CD14-positive monocyte (primary cell): ENCODE measurements around the gene ITPRIP. TPM values are rescaled to one million over a fixed set of nuclear protein-coding genes. Genes with fewer than 3 reads are reported as not detected.
A peak's percentile ranks its signal among the peaks of the same experiment; 100 is the strongest.

Experiments used
- DNase-seq, 3 donors: peaks; one replicate each; pipeline ENCODE4 v3.0.0-alpha.2; 2011 to 2022
- H2AFZ ChIP-seq: 2 replicates; pipeline ENCODE4 v1.6.0; 2012; ENCODE audit warnings: mild to moderate bottlenecking, low read depth, low read length, inconsistent platforms; ENCODE audit not compliant: insufficient read depth, poor library complexity, severe bottlenecking
- H3K27ac ChIP-seq, 2 donors: 1 replicate in 1 of 2; 2 replicates in 1 of 2; pipeline ENCODE4 v1.5.1; 2012 to 2013; ENCODE audit warnings: low read length in 2 of 2, control low read depth in 1 of 2, inconsistent platforms in 1 of 2, low read depth in 1 of 2, mild to moderate bottlenecking in 1 of 2
- H3K27me3 ChIP-seq, 2 donors: one replicate each; pipeline versions ENCODE4 v1.6.0 to v1.6.1; 2011 to 2013; ENCODE audit warnings: low read length in 2 of 2; ENCODE audit not compliant: control insufficient read depth in 2 of 2, insufficient read depth in 2 of 2
- H3K36me3 ChIP-seq, 2 donors: replicated peaks in 1 of 2; 1 replicate in 1 of 2; 2 replicates in 1 of 2; pipeline versions ENCODE4 v1.5.1 to v1.6.1; 2012 to 2013; ENCODE audit warnings: low read length in 2 of 2, control low read depth in 1 of 2, inconsistent platforms in 1 of 2, mild to moderate bottlenecking in 1 of 2; ENCODE audit not compliant: insufficient read depth in 2 of 2, control insufficient read depth in 1 of 2
- H3K4me1 ChIP-seq, 2 donors: 1 replicate in 1 of 2; 2 replicates in 1 of 2; pipeline versions ENCODE4 v1.5.1 to v1.6.1; 2012 to 2013; ENCODE audit warnings: low read length in 2 of 2, control low read depth in 1 of 2, inconsistent platforms in 1 of 2, mild to moderate bottlenecking in 1 of 2, moderate library complexity in 1 of 2; ENCODE audit not compliant: insufficient read depth in 2 of 2, control insufficient read depth in 1 of 2
- H3K4me2 ChIP-seq: replicated peaks from 2 replicates; pipeline ENCODE3; 2012; ENCODE audit warnings: low read length, moderate library complexity, mild to moderate bottlenecking; ENCODE audit not compliant: poor library complexity, severe bottlenecking; ENCODE audit errors: extremely low read depth
- H3K4me3 ChIP-seq, 3 experiments: fragments of 200-600 bp in 1 of 3; sonication (generic) in 1 of 3; replicated peaks in 1 of 3; 1 replicate in 2 of 3; 2 replicates in 1 of 3; pipeline ENCODE4 v1.5.1; 2011 to 2013; ENCODE audit warnings: low read length in 3 of 3, mild to moderate bottlenecking in 3 of 3, control low read depth in 2 of 3, low read depth in 2 of 3, inconsistent platforms in 1 of 3, moderate library complexity in 1 of 3
- H3K79me2 ChIP-seq: 2 replicates; pipeline ENCODE4 v1.6.0; 2012; ENCODE audit warnings: mild to moderate bottlenecking, control low read depth, inconsistent platforms, low read length, moderate library complexity; ENCODE audit not compliant: insufficient read depth
- H3K9ac ChIP-seq: 2 replicates; pipeline ENCODE4 v1.6.0; 2017; ENCODE audit warnings: low read length, mild to moderate bottlenecking; ENCODE audit not compliant: insufficient read depth, poor library complexity, severe bottlenecking
- H3K9me3 ChIP-seq, 2 donors: replicated peaks in 1 of 2; 1 replicate in 1 of 2; 2 replicates in 1 of 2; pipeline versions ENCODE4 v1.5.1 to v1.6.1; 2012 to 2013; ENCODE audit warnings: low read length in 2 of 2, control low read depth in 1 of 2; ENCODE audit not compliant: control insufficient read depth in 1 of 2, insufficient read depth in 1 of 2
- H4K20me1 ChIP-seq: 2 replicates; pipeline ENCODE4 v1.6.0; 2012; ENCODE audit warnings: mild to moderate bottlenecking, low read length, control low read depth, moderate library complexity; ENCODE audit not compliant: insufficient read depth
- H3K27ac Mint-ChIP-seq, 7 donors: one replicate each; pipeline ENCODE4 v1.8.0; 2020; ENCODE audit warnings: mild to moderate bottlenecking in 7 of 7, mixed read lengths in 7 of 7, moderate library complexity in 6 of 7, inconsistent platforms in 2 of 7
- H3K27me3 Mint-ChIP-seq, 3 donors: one replicate each; pipeline ENCODE4 v1.8.0; 2021 to 2022; ENCODE audit warnings: low read depth in 3 of 3, mild to moderate bottlenecking in 3 of 3, mixed read lengths in 3 of 3, moderate library complexity in 3 of 3, inconsistent platforms in 1 of 3
- H3K36me3 Mint-ChIP-seq, 2 donors: one replicate each; pipeline ENCODE4 v1.8.0; 2020; ENCODE audit warnings: mixed read lengths in 2 of 2, inconsistent platforms in 1 of 2, mild to moderate bottlenecking in 1 of 2
- H3K4me1 Mint-ChIP-seq: one replicate; pipeline ENCODE4 v1.8.0; 2020; ENCODE audit warnings: mild to moderate bottlenecking, mixed read lengths
- H3K4me3 Mint-ChIP-seq, 2 donors: one replicate each; pipeline ENCODE4 v1.8.0; 2020; ENCODE audit warnings: mild to moderate bottlenecking in 2 of 2, mixed read lengths in 2 of 2, moderate library complexity in 1 of 2
- H3K9me3 Mint-ChIP-seq, 7 donors: one replicate each; pipeline ENCODE4 v1.8.0; 2020 to 2022; ENCODE audit warnings: mixed read lengths in 7 of 7, mild to moderate bottlenecking in 6 of 7, moderate library complexity in 6 of 7, inconsistent platforms in 2 of 7
- CTCF ChIP-seq: fragments of 200-600 bp; IDR thresholded peaks from one replicate; pipeline ENCODE4 v1.8.0; 2022; ENCODE audit warnings: antibody characterized with exemption, mild to moderate bottlenecking
- WGBS: methylation state at CpG from one replicate; pipeline ENCODE4 v1.1.5; 2013; ENCODE audit warnings: missing lambda C conversion rate; ENCODE audit not compliant: insufficient coverage; 5-methylcytosine and 5-hydroxymethylcytosine counted together
- intact Hi-C, 2 donors: fragments of 100-400 bp; cut with micrococcal nuclease; formaldehyde crosslinking; loops; one replicate each; pipeline versions ENCODE4 v1.15.0 to v1.15.1; 2023
- polyA plus RNA-seq, 3 donors: library from polyadenylated mRNA; depleted of rRNA in 1 of 3; unstranded in 2 of 3; stranded (reverse) in 1 of 3; fragments of 300-500 nt in 2 of 3; fragments of >200 nt in 1 of 3; fragmentation: Illumina TruSeq in 2 of 3; gene quantifications; 1 replicate in 2 of 3; 2 replicates in 1 of 3; pipeline ENCODE4 v1.2.3, GENCODE V29; 2012 to 2021
- small RNA-seq: library from RNA; depleted of rRNA; stranded (forward); fragments of <200 nt; gene quantifications from one replicate; pipeline ENCODE3, GENCODE V24; 2012; ENCODE audit warnings: low read depth; ENCODE audit not compliant: insufficient read length

Gene ITPRIP
- polyA plus RNA-seq, 3 donors: 27.5 to 76.6 (median 35.7) TPM

GRCh38 chr10:104260775-104261115 lies 77.5 kb downstream of the ITPRIP start:
- peak overlapping the region in 1 of 2 donors; percentile 81 for H3K27ac ChIP-seq
- Mint-ChIP-seq H3K4me1 (peaks cover 62% of the 10 kb centered on the region), H3K36me3 (peaks cover 79% of the 10 kb centered on the region in 2 donors), H3K9me3 (no peaks in the 10 kb centered on the region), H3K27ac (peak overlapping the region; percentile 80 to 94 (median 88)), H3K27me3 (no peaks in the 10 kb centered on the region), H3K4me3 (peak overlapping the region in 1 of 2 donors; percentile 18)
- DNase-seq: peak; percentile 49 to 81 (median 75)
- H3K27me3 ChIP-seq: no peaks in the 10 kb centered on the region
- H2AFZ ChIP-seq: no peak overlapping the region
- WGBS: 0% methylated on average over 1 of the region's 3 CpGs
- peaks cover 49 to 59% of the 10 kb centered on the region in 2 donors for H3K4me1 ChIP-seq
- intact Hi-C loops: loop anchor here in 1 of 2 donors (10.0 kb wide), 1 partner anchor 346 kb away; the partner anchor contains the start of gene STN1
- peaks cover 93% of the 10 kb centered on the region for H3K79me2 ChIP-seq
- H4K20me1 ChIP-seq: peaks cover 87% of the 10 kb centered on the region
- peak overlapping the region; percentile 17 for H3K4me2 ChIP-seq
- no peak for TF ChIP-seq CTCF
- H3K4me3 ChIP-seq: peak overlapping the region in 1 of 3 experiments; percentile 22
- H3K36me3 ChIP-seq: peaks cover 72 to 86% of the 10 kb centered on the region in 2 donors
- H3K9me3 ChIP-seq: no peaks in the 10 kb centered on the region
- peak overlapping the region; percentile 19 for H3K9ac ChIP-seq

GRCh38 chr10:104259999-104260774 lies 78.1 kb downstream of the ITPRIP start:
- H3K27me3 ChIP-seq: no peaks in the 10 kb centered on the region
- Mint-ChIP-seq H3K9me3 (no peaks in the 10 kb centered on the region), H3K27ac (peak overlapping the region; percentile 80 to 94 (median 88)), H3K27me3 (no peaks in the 10 kb centered on the region), H3K36me3 (peaks cover 73 to 75% of the 10 kb centered on the region in 2 donors), H3K4me3 (no peak overlapping the region), H3K4me1 (peaks cover 62% of the 10 kb centered on the region)
- no peak overlapping the region for H2AFZ ChIP-seq
- H3K4me2 ChIP-seq: peak overlapping the region; percentile 17
- WGBS: 100% methylated on average over 4 of the region's 6 CpGs
- no peak for TF ChIP-seq CTCF
- no peaks in the 10 kb centered on the region for H3K9me3 ChIP-seq
- peaks cover 93% of the 10 kb centered on the region for H3K79me2 ChIP-seq
- H3K27ac ChIP-seq: peak overlapping the region; percentile 53 to 81
- intact Hi-C loops: loop anchor here (10.0 kb wide), 2 partner anchors 65 to 345 kb away; partner anchors contain the start of gene STN1 (in 1 of the 2)
- peak in 1 of 3 donors; percentile 23 for DNase-seq
- H3K36me3 ChIP-seq: peaks cover 66 to 80% of the 10 kb centered on the region in 2 donors
- peak overlapping the region; percentile 32 for H3K9ac ChIP-seq
- H4K20me1 ChIP-seq: peaks cover 81% of the 10 kb centered on the region
- H3K4me3 ChIP-seq: peak overlapping the region in 1 of 3 experiments; percentile 22
- peaks cover 49 to 61% of the 10 kb centered on the region in 2 donors for H3K4me1 ChIP-seq

Small RNA genes within 50 kb of the gene (small RNA-seq; reads per million reads assigned to genes)
- gene MIR4482: not detected

Other genes with a start within 250 kb of the ITPRIP start
- gene SFR1, start 216.3 kb downstream of the ITPRIP start, polyA plus RNA-seq: 10 to 100 TPM in 2 of 3 donors, 1 to 10 TPM in 1; 6.4 to 18.1 (median 16.9) TPM
- under 1 TPM in 1 of 3 donors, not detected in 2; 0.06 TPM for gene CFAP43, start 106.1 kb downstream of the ITPRIP start, polyA plus RNA-seq
- gene GSTO1, start 83.6 kb downstream of the ITPRIP start, polyA plus RNA-seq: 100 to 1,000 TPM; 131 to 581 (median 495) TPM
- under 1 TPM in 2 of 3 donors, not detected in 1; 0.16 to 0.26 TPM for gene GSTO2, start 69.3 kb downstream of the ITPRIP start, polyA plus RNA-seq
- under 1 TPM in 1 of 3 donors, not detected in 2; 0.16 TPM for gene CFAP58, start 15.4 kb upstream of the ITPRIP start, polyA plus RNA-seq